ENCODE measurements around the gene UQCC3. TPM values are rescaled to one million over a fixed set of nuclear protein-coding genes. Genes with fewer than 3 reads are reported as not detected.
A peak's percentile ranks its signal among the peaks of the same experiment; 100 is the strongest.

UQCC3 gene
- total and polyA plus RNA-seq, 9 of the 15 experiments (the other 6 are each of a cell fraction or from before 2014, with no cell fraction given): 3.3 to 44.3 (median 8.0) TPM

DNA sequence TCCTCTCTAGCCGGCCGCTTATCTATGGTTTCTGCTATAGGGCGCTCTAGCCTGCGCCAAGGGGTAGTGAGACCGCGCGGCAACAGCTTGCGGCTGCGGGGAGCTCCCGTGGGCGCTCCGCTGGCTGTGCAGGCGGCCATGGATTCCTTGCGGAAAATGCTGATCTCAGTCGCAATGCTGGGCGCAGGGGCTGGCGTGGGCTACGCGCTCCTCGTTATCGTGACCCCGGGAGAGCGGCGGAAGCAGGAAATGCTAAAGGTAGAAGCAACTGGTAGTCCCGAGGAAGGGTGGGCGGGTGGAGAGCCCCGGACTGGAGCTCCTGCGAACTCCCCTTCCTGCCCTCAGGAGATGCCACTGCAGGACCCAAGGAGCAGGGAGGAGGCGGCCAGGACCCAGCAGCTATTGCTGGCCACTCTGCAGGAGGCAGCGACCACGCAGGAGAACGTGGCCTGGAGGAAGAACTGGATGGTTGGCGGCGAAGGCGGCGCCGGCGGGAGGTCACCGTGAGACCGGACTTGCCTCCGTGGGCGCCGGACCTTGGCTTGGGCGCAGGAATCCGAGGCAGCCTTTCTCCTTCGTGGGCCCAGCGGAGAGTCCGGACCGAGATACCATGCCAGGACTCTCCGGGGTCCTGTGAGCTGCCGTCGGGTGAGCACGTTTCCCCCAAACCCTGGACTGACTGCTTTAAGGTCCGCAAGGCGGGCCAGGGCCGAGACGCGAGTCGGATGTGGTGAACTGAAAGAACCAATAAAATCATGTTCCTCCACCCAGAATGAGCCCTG lies at the start of gene UQCC3, which contains the start of gene LBHD1 (continued):
- no peak for TF ChIP-seq ZNF347 (CRISPR knock-in tag; IDR thresholded peaks at IDR 0.05; ENCODE audit: low read depth)
- no peak for TF ChIP-seq CBFA2T2 (conservative IDR thresholded peaks at IDR 0.05)
- peak; percentile 64 for TF ChIP-seq HMGN3 (IDR thresholded peaks at IDR 0.05; ENCODE audit: borderline replicate concordance, extremely low read depth, insufficient read length, low read depth, low read length)
- TF ChIP-seq PML (IDR thresholded peaks at IDR 0.05; ENCODE audit: low read length): peak; percentile 20; the same call in 1 of the 2 replicates
- TF ChIP-seq, protein P1, sequence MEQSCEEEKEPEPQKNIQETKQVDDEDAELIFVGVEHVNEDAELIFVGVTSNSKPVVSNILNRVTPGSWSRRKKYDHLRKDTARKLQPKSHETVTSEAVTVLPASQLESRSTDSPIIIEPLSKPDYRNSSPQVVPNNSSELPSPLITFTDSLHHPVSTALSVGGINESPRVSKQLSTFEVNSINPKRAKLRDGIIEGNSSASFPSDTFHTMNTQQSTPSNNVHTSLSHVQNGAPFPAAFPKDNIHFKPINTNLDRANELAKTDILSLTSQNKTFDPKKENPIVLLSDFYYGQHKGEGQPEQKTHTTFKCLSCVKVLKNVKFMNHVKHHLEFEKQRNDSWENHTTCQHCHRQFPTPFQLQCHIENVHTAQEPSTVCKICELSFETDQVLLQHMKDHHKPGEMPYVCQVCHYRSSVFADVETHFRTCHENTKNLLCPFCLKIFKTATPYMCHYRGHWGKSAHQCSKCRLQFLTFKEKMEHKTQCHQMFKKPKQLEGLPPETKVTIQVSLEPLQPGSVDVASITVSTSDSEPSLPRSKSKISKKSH (CRISPR knock-in tag; IDR thresholded peaks at IDR 0.05): no peak
- TF ChIP-seq, protein P2, sequence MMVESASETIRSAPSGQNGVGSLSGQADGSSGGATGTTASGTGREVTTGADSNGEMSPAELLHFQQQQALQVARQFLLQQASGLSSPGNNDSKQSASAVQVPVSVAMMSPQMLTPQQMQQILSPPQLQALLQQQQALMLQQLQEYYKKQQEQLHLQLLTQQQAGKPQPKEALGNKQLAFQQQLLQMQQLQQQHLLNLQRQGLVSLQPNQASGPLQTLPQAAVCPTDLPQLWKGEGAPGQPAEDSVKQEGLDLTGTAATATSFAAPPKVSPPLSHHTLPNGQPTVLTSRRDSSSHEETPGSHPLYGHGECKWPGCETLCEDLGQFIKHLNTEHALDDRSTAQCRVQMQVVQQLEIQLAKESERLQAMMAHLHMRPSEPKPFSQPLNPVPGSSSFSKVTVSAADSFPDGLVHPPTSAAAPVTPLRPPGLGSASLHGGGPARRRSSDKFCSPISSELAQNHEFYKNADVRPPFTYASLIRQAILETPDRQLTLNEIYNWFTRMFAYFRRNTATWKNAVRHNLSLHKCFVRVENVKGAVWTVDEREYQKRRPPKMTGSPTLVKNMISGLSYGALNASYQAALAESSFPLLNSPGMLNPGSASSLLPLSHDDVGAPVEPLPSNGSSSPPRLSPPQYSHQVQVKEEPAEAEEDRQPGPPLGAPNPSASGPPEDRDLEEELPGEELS (CRISPR knock-in tag; IDR thresholded peaks at IDR 0.05; ENCODE audit: borderline replicate concordance): no peak
- no peak for TF ChIP-seq DLX4 (CRISPR knock-in tag; IDR thresholded peaks at IDR 0.05)
- TF ChIP-seq, protein P3, sequence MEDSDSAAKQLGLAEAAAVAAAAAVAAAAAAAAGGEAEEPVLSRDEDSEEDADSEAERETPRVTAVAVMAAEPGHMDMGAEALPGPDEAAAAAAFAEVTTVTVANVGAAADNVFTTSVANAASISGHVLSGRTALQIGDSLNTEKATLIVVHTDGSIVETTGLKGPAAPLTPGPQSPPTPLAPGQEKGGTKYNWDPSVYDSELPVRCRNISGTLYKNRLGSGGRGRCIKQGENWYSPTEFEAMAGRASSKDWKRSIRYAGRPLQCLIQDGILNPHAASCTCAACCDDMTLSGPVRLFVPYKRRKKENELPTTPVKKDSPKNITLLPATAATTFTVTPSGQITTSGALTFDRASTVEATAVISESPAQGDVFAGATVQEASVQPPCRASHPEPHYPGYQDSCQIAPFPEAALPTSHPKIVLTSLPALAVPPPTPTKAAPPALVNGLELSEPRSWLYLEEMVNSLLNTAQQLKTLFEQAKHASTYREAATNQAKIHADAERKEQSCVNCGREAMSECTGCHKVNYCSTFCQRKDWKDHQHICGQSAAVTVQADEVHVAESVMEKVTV (CRISPR knock-in tag; IDR thresholded peaks at IDR 0.05): no peak
- TF ChIP-seq ZC3H4 (CRISPR knock-in tag; IDR thresholded peaks at IDR 0.05; ENCODE audit: borderline replicate concordance): 0 out of 2 replicates have a peak, but pooled peaks have one; percentile 69
- TF ChIP-seq NCOA2 (IDR thresholded peaks at IDR 0.05; ENCODE audit: partially characterized antibody in 2 of 2): no peak
- TF ChIP-seq NR3C1 (CRISPR knock-in tag; IDR thresholded peaks at IDR 0.05): no peak
- peak; percentile 75; the same call in 1 of the 2 replicates for TF ChIP-seq DIDO1 (tag; IDR thresholded peaks at IDR 0.05; ENCODE audit: low read depth)
- TF ChIP-seq SRSF9 (IDR thresholded peaks at IDR 0.05; ENCODE audit: borderline replicate concordance, low read depth, low read length): no peak
- no peak for TF ChIP-seq ZNF76 (CRISPR knock-in tag; IDR thresholded peaks at IDR 0.05; ENCODE audit: borderline replicate concordance)
- TF ChIP-seq, protein P4, sequence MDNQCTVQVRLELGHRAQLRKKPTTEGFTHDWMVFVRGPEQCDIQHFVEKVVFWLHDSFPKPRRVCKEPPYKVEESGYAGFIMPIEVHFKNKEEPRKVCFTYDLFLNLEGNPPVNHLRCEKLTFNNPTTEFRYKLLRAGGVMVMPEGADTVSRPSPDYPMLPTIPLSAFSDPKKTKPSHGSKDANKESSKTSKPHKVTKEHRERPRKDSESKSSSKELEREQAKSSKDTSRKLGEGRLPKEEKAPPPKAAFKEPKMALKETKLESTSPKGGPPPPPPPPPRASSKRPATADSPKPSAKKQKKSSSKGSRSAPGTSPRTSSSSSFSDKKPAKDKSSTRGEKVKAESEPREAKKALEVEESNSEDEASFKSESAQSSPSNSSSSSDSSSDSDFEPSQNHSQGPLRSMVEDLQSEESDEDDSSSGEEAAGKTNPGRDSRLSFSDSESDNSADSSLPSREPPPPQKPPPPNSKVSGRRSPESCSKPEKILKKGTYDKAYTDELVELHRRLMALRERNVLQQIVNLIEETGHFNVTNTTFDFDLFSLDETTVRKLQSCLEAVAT (IDR thresholded peaks at IDR 0.05): no peak; a peak in 2 of 4 replicates
- no peak; the same call in 1 of the 2 replicates for TF ChIP-seq ZNF395 (CRISPR knock-in tag; IDR thresholded peaks at IDR 0.05)
- TF ChIP-seq RNF2 (IDR thresholded peaks at IDR 0.05): 0 out of 2 replicates have a peak, but pooled peaks have one; percentile 45
- no peak for TF ChIP-seq MAFF (IDR thresholded peaks at IDR 0.05; ENCODE audit: low read length)
